ENCODE measurements around the gene STON1. TPM values are rescaled to one million over a fixed set of nuclear protein-coding genes. Genes with fewer than 3 reads are reported as not detected.
A peak's percentile ranks its signal among the peaks of the same experiment; 100 is the strongest.

Gene STON1
- total and polyA plus RNA-seq, 2 of the 4 experiments (the other 2 are of a cell fraction) = 4.0 to 5.7 TPM

DNA sequence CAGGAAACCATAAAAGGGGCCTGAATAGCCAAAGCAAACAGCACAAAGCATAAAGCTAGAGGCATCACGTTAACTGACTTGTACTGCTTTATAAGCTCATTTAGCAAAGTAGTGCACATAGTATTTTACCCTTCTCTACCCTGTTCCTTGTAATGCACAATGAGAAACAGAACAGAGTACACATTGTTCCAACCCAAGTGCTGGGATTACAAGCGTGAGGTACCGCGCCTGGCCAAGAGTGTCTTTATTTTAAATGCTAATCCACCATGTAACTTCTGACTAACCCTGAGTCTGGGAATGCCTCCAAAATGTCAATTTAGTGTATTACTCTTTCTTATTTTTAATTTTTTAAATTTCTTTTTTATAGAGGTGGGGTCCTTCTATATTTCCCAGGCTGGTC is 46.4 kb upstream of the STON1 start:
- H3K56ac ChIP-seq (ENCODE audit: extremely low read depth, insufficient read depth, low read length) = no peak overlapping the region
- DNase-seq (peak; percentile 63), ATAC-seq (ENCODE audit: low read depth) (peak; percentile 28; the same call in 1 of the 2 replicates)
- no peak overlapping the region for H2BK5ac ChIP-seq (ENCODE audit: low read depth, low read length, poor library complexity, severe bottlenecking)
- peak overlapping the region; percentile 20; the same call in 1 of the 2 replicates for H2AK5ac ChIP-seq (ENCODE audit: low read depth, low read length)
- peak overlapping the region; percentile 3; the same call in 1 of the 2 replicates for H3K18ac ChIP-seq (ENCODE audit: low read depth, low read length)
- TF ChIP-seq RCOR1 (IDR thresholded peaks at IDR 0.05; ENCODE audit: insufficient replicate concordance, low read length) (no peak), FOS (IDR thresholded peaks at IDR 0.05; ENCODE audit: low read depth, low read length) (no peak), MAFK (IDR thresholded peaks at IDR 0.05; ENCODE audit: low read depth, low read length) (no peak), CTCF (conservative IDR thresholded peaks at IDR 0.05; ENCODE audit: low read depth, low read length) (no peak), RFX5 (IDR thresholded peaks at IDR 0.05; ENCODE audit: low read depth, low read length) (no peak), USF2 (IDR thresholded peaks at IDR 0.05; ENCODE audit: low read depth, low read length) (no peak), SMC3 (IDR thresholded peaks at IDR 0.05; ENCODE audit: low read depth, low read length) (no peak), CEBPB (IDR thresholded peaks at IDR 0.05; ENCODE audit: low read depth, low read length) (no peak), RAD21 (IDR thresholded peaks at IDR 0.05; ENCODE audit: low read length) (no peak), BHLHE40 (IDR thresholded peaks at IDR 0.05; ENCODE audit: low read depth, low read length) (no peak), ELK1 (IDR thresholded peaks at IDR 0.05; ENCODE audit: borderline replicate concordance, low read depth, low read length) (no peak), NFE2L2 (IDR thresholded peaks at IDR 0.05; ENCODE audit: low read depth, low read length) (no peak), MXI1 (IDR thresholded peaks at IDR 0.05; ENCODE audit: borderline replicate concordance, low read depth, low read length) (no peak), CHD1 (IDR thresholded peaks at IDR 0.05; ENCODE audit: low read depth, low read length) (no peak)
- peak overlapping the region; percentile 9; the same call in 1 of the 2 replicates for H2BK20ac ChIP-seq (ENCODE audit: low read depth, low read length)
- no peak overlapping the region for H3K4me2 ChIP-seq (ENCODE audit: low read depth, low read length)
- H2AFZ ChIP-seq (replicated peaks; ENCODE audit: low read length, poor library complexity) = no peak overlapping the region
- no CpG with 5 or more reads among the region's 4 CpGs for WGBS, 2 experiments (ENCODE audit: extremely low coverage in 2 of 2, insufficient read length in 1 of 2)
- H3K23ac ChIP-seq (ENCODE audit: low read depth, low read length) = no peak overlapping the region
- no peaks in the 10 kb centered on the region for H3K9me3 ChIP-seq (ENCODE audit: control insufficient read depth, insufficient read depth, low read length)
- H3K79me1 ChIP-seq (ENCODE audit: low read depth in 1 of 2, low read length in 2 of 2) = no peaks in the 10 kb centered on the region
- H3K27ac ChIP-seq (ENCODE audit: insufficient read depth, low read length) = peak overlapping the region; percentile 22; the same call in 1 of the 2 replicates
- intact Hi-C loops (cut with micrococcal nuclease) = loop anchor here (5.0 kb wide), 1 partner anchor 84 kb away; no protein-coding TSS in a partner anchor
- H3K9ac ChIP-seq (ENCODE audit: low read depth, low read length) = no peak overlapping the region
- in situ Hi-C loops (cut with MboI; ENCODE audit: low sequenced_read_pairs) = no loop called here
- no peak overlapping the region for H2BK15ac ChIP-seq (ENCODE audit: low read depth, low read length)
- H3K4me3 ChIP-seq (ENCODE audit: insufficient read depth, low read depth, low read length) = no peak overlapping the region
- H4K8ac ChIP-seq (ENCODE audit: low read depth in 2 of 2, low read length in 2 of 2) = no peak overlapping the region
- H3K9me1 ChIP-seq (ENCODE audit: insufficient read depth, low read length) = no peaks in the 10 kb centered on the region
- no peak overlapping the region for H2BK120ac ChIP-seq (ENCODE audit: low read depth, low read length)
- H3K4me1 ChIP-seq (ENCODE audit: control insufficient read depth, insufficient read depth, low read length) = peaks cover 9% of the 10 kb centered on the region
- BruUV-seq (replicated peaks) = no TSS peak
- ChIA-PET POLR2A (ENCODE audit: unreplicated experiment) (no interaction called here), CTCF (no interaction called here)
- H4K5ac ChIP-seq (ENCODE audit: low read depth, low read length) = no peak overlapping the region
- H4K20me1 ChIP-seq (ENCODE audit: insufficient read depth, low read length) = no peaks in the 10 kb centered on the region
- H3K4ac ChIP-seq (ENCODE audit: low read depth, low read length) = no peak overlapping the region
- H2AK9ac ChIP-seq (replicated peaks; ENCODE audit: low read depth, low read length, poor library complexity) = no peak overlapping the region
- no peaks in the 10 kb centered on the region for H3K27me3 ChIP-seq (ENCODE audit: control insufficient read depth, insufficient read depth, low read length)
- dilution Hi-C loops (cut with HindIII; ENCODE audit: low sequenced_read_pairs, unreplicated experiment) = no loop called here
- H4K91ac ChIP-seq (ENCODE audit: insufficient read depth, low read depth, low read length) = peak overlapping the region; percentile 5; the same call in 1 of the 2 replicates
- H3K14ac ChIP-seq (replicated peaks; ENCODE audit: low read depth, low read length) = 0 out of 2 replicates have a peak overlapping the region, but pooled peaks have one; percentile 44
- peaks cover 5% of the 10 kb centered on the region for H3K36me3 ChIP-seq (ENCODE audit: control insufficient read depth, insufficient read depth, low read length)
